GM23338 (cell line): ENCODE measurements around the gene LRBA. TPM values are rescaled to one million over a fixed set of nuclear protein-coding genes. Genes with fewer than 3 reads are reported as not detected.

Source experiments
- ATAC-seq: fragments of 200-7000 bp; cut with Tn5 transposase; 3 replicates; pipeline ENCODE4 v1.9.1; 2020
- DNase-seq: peaks from one replicate; pipeline ENCODE4 v3.0.0-alpha.2; 2015; ENCODE audit warnings: low spot score
- H2AFZ ChIP-seq: fragments of 200-600 bp; sonication (generic); 2 replicates; pipeline ENCODE4 v1.8.0; 2016; ENCODE audit warnings: antibody characterized with exemption, mild to moderate bottlenecking, moderate library complexity
- H3F3A ChIP-seq: fragments of 200-600 bp; sonication (generic); replicated peaks from 2 replicates; pipeline ENCODE4 v1.8.0; 2017; ENCODE audit warnings: antibody characterized with exemption, mixed run types, low read depth
- H3K27ac ChIP-seq: fragments of 200-600 bp; sonication (generic); 2 replicates; pipeline ENCODE4 v1.6.1; 2016; ENCODE audit warnings: low read depth
- H3K27me3 ChIP-seq: fragments of 200-600 bp; sonication (generic); 2 replicates; pipeline ENCODE4 v1.8.0; 2016; ENCODE audit warnings: mild to moderate bottlenecking, mixed run types, moderate library complexity; ENCODE audit not compliant: insufficient read depth
- H3K36me3 ChIP-seq: fragments of 200-600 bp; sonication (generic); 2 replicates; pipeline ENCODE4 v1.8.0; 2016; ENCODE audit warnings: mild to moderate bottlenecking; ENCODE audit not compliant: insufficient read depth
- H3K4me1 ChIP-seq: fragments of 200-600 bp; sonication (generic); 2 replicates; pipeline ENCODE4 v1.8.0; 2016; ENCODE audit warnings: mild to moderate bottlenecking, moderate library complexity; ENCODE audit not compliant: insufficient read depth
- H3K4me2 ChIP-seq: fragments of 200-600 bp; sonication (generic); 2 replicates; pipeline ENCODE4 v1.7.1; 2017; ENCODE audit warnings: mixed run types
- H3K4me3 ChIP-seq: fragments of 200-600 bp; sonication (generic); 2 replicates; pipeline ENCODE4 v1.6.1; 2016; ENCODE audit warnings: mixed run types
- H3K79me2 ChIP-seq: fragments of 200-600 bp; sonication (generic); replicated peaks from 2 replicates; pipeline ENCODE4 v1.8.0; 2017; ENCODE audit warnings: mild to moderate bottlenecking; ENCODE audit not compliant: insufficient read depth
- H3K9me2 ChIP-seq: fragments of 200-600 bp; sonication (generic); 2 replicates; pipeline ENCODE4 v1.8.0; 2017; ENCODE audit not compliant: insufficient read depth
- H4K20me1 ChIP-seq: fragments of 200-600 bp; sonication (generic); replicated peaks from 2 replicates; pipeline ENCODE4 v1.8.0; 2017; ENCODE audit warnings: mild to moderate bottlenecking; ENCODE audit not compliant: insufficient read depth
- H3K27ac Mint-ChIP-seq: 2 replicates; pipeline ENCODE4 v1.8.0; 2020; ENCODE audit warnings: inconsistent platforms, mild to moderate bottlenecking, moderate library complexity, mixed read lengths
- H3K27me3 Mint-ChIP-seq: 3 replicates; pipeline ENCODE4 v1.8.0; 2022; ENCODE audit warnings: low read depth, mild to moderate bottlenecking, moderate library complexity, mixed read lengths, inconsistent platforms; ENCODE audit not compliant: insufficient read depth, poor library complexity
- H3K36me3 Mint-ChIP-seq: 3 replicates; pipeline ENCODE4 v1.8.0; 2021; ENCODE audit warnings: low read depth, mild to moderate bottlenecking, inconsistent platforms, moderate library complexity, mixed read lengths
- H3K4me1 Mint-ChIP-seq: 3 replicates; pipeline ENCODE4 v1.8.0; 2020; ENCODE audit warnings: mild to moderate bottlenecking, inconsistent platforms, mixed read lengths
- H3K4me3 Mint-ChIP-seq: 3 replicates; pipeline ENCODE4 v1.8.0; 2021; ENCODE audit warnings: moderate library complexity, mild to moderate bottlenecking, inconsistent platforms, mixed read lengths
- H3K9me3 Mint-ChIP-seq: 3 replicates; pipeline ENCODE4 v1.8.0; 2020; ENCODE audit warnings: moderate library complexity, mild to moderate bottlenecking, inconsistent platforms, mixed read lengths
- CREB1 ChIP-seq: fragments of 250-450 bp; sonication (Bioruptor Pico); IDR thresholded peaks from 2 replicates; pipeline ENCODE4 v1.5.0; 2020; ENCODE audit warnings: low read depth, mild to moderate bottlenecking, moderate library complexity
- EZH2 ChIP-seq: fragments of 200-600 bp; sonication (generic); IDR thresholded peaks from one replicate; pipeline ENCODE4 v1.8.0; 2017; ENCODE audit warnings: antibody characterized with exemption, mild to moderate bottlenecking, low read depth; ENCODE audit not compliant: unreplicated experiment
- EZH2phosphoT487 ChIP-seq: fragments of 200-600 bp; sonication (generic); IDR thresholded peaks from one replicate; pipeline ENCODE4 v1.8.1; 2018; ENCODE audit warnings: antibody characterized with exemption; ENCODE audit not compliant: unreplicated experiment
- JUNB ChIP-seq: IDR thresholded peaks from one replicate; pipeline ENCODE4 v1.6.1; 2016; ENCODE audit warnings: antibody characterized with exemption; ENCODE audit not compliant: unreplicated experiment
- NANOG ChIP-seq: IDR thresholded peaks from 2 replicates; pipeline ENCODE4 v1.6.1; 2016; ENCODE audit warnings: antibody characterized with exemption, borderline replicate concordance
- POLR2AphosphoS5 ChIP-seq: IDR thresholded peaks from 2 replicates; pipeline ENCODE4 v1.6.1; 2016; ENCODE audit warnings: antibody characterized with exemption, low read depth
- STAT1 ChIP-seq: IDR thresholded peaks from one replicate; pipeline ENCODE4 v1.6.1; 2016; ENCODE audit warnings: antibody characterized with exemption; ENCODE audit not compliant: unreplicated experiment
- ZNF114 ChIP-seq: fragments of 250-450 bp; sonication (Bioruptor Pico); IDR thresholded peaks from 2 replicates; pipeline ENCODE4 v1.5.0; 2020; ENCODE audit warnings: mild to moderate bottlenecking, moderate library complexity
- ZNF462 ChIP-seq: fragments of 250-450 bp; sonication (Bioruptor Pico); IDR thresholded peaks from 2 replicates; pipeline ENCODE4 v1.5.0; 2020; ENCODE audit warnings: mild to moderate bottlenecking, moderate library complexity
- polyA plus RNA-seq: library from polyadenylated mRNA; unstranded; fragments of >200 nt; fragmentation: Nextera tagmentation; extraction: Ambion mirVana; gene quantifications from 2 replicates; pipeline ENCODE4 v1.2.1, GENCODE V29; 2016
- total RNA-seq: library from RNA; depleted of rRNA; stranded (reverse); fragments of >200 nt; shearing (Covaris generic); gene quantifications from 2 replicates; pipeline ENCODE4 v1.2.3, GENCODE V29; 2014
- TF ChIP-seq, protein P1 (sequence below): IDR thresholded peaks from one replicate; pipeline ENCODE4 v1.6.1; 2018; ENCODE audit warnings: antibody characterized with exemption; ENCODE audit not compliant: unreplicated experiment

The LRBA gene
- total and polyA plus RNA-seq, 2 experiments from 2014 or later = 23.3 to 126 TPM

DNA sequence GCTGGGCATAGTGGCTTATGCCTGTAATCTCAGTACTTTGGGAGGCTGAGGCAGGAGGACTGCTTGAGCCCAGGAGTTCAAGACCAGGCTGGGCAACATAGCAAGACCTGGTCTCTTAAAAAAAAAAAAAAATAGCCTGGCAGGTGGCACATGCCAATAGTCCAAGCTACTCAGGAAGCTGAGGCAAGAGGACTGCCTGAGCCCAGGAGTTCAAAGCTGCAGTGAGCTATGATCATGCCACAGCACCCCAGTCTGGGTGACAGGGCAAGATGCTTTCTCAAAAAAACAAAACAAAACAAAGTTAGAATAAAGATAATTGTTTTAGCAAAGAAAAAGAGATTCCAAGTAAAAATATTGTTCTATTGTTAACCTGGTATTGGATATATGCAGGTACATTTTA is 75.0 kb downstream of the LRBA start (continued):
- TF ChIP-seq, protein P1, sequence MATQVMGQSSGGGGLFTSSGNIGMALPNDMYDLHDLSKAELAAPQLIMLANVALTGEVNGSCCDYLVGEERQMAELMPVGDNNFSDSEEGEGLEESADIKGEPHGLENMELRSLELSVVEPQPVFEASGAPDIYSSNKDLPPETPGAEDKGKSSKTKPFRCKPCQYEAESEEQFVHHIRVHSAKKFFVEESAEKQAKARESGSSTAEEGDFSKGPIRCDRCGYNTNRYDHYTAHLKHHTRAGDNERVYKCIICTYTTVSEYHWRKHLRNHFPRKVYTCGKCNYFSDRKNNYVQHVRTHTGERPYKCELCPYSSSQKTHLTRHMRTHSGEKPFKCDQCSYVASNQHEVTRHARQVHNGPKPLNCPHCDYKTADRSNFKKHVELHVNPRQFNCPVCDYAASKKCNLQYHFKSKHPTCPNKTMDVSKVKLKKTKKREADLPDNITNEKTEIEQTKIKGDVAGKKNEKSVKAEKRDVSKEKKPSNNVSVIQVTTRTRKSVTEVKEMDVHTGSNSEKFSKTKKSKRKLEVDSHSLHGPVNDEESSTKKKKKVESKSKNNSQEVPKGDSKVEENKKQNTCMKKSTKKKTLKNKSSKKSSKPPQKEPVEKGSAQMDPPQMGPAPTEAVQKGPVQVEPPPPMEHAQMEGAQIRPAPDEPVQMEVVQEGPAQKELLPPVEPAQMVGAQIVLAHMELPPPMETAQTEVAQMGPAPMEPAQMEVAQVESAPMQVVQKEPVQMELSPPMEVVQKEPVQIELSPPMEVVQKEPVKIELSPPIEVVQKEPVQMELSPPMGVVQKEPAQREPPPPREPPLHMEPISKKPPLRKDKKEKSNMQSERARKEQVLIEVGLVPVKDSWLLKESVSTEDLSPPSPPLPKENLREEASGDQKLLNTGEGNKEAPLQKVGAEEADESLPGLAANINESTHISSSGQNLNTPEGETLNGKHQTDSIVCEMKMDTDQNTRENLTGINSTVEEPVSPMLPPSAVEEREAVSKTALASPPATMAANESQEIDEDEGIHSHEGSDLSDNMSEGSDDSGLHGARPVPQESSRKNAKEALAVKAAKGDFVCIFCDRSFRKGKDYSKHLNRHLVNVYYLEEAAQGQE = no peak
- no peak for TF ChIP-seq NANOG
- TF ChIP-seq ZNF462 = no peak
- no peak for TF ChIP-seq CREB1
- no peak for TF ChIP-seq POLR2AphosphoS5
- no peak for TF ChIP-seq ZNF114
- TF ChIP-seq JUNB = no peak

DNA sequence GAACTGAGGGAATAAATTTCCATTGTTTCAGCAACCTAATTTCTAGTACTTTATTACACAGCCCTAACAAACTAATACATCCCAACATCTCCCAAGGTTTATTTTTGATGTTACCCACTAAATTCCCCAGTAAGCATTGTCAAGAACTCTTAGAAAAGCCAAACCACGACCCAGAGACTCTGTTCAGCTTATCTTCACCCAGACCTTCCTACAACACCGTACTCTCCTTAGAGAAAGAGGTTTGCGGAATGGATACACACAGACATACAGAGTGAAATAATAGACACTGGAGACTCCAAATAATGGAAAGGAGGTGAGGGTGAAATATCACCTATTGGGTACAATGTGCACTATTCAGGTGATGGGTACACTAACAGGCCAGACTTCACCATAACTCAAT is 75.6 kb downstream of the LRBA start:
- Mint-ChIP-seq H3K4me1 (peaks cover 22% of the 10 kb centered on the region), H3K4me3 (no peak overlapping the region), H3K36me3 (no peaks in the 10 kb centered on the region), H3K27me3 (peaks cover 2% of the 10 kb centered on the region), H3K9me3 (no peaks in the 10 kb centered on the region), H3K27ac (no peak overlapping the region; the same call in 1 of the 2 replicates)
- no peaks in the 10 kb centered on the region for H3F3A ChIP-seq
- no peaks in the 10 kb centered on the region for H3K27me3 ChIP-seq
- DNase-seq (no peak), ATAC-seq (no peak)
- peaks cover 10% of the 10 kb centered on the region for H3K4me1 ChIP-seq
- peak overlapping the region; percentile 61 for H3K27ac ChIP-seq
- H3K4me2 ChIP-seq = 0 out of 2 replicates have a peak overlapping the region, but pooled peaks have one; percentile 18
- no peak overlapping the region for H3K4me3 ChIP-seq
- H3K36me3 ChIP-seq = no peaks in the 10 kb centered on the region
- 0 out of 2 replicates have a peak, but pooled peaks cover 3% of the 10 kb centered on the region for H4K20me1 ChIP-seq
- H2AFZ ChIP-seq = no peak overlapping the region
- no peaks in the 10 kb centered on the region for H3K9me2 ChIP-seq
- H3K79me2 ChIP-seq = peaks cover 89% of the 10 kb centered on the region
- TF ChIP-seq, protein P1 = no peak
- TF ChIP-seq STAT1 (no peak), EZH2 (no peak), EZH2phosphoT487 (no peak), ZNF114 (no peak)
